Measurements from ENCODE around the gene ACTN1.
"Not testable (repeated sequence)": the region's sequence is repeated elsewhere in the genome, so short reads cannot be mapped to it uniquely, and the experiment has no call there.

The ACTN1 gene

DNA sequence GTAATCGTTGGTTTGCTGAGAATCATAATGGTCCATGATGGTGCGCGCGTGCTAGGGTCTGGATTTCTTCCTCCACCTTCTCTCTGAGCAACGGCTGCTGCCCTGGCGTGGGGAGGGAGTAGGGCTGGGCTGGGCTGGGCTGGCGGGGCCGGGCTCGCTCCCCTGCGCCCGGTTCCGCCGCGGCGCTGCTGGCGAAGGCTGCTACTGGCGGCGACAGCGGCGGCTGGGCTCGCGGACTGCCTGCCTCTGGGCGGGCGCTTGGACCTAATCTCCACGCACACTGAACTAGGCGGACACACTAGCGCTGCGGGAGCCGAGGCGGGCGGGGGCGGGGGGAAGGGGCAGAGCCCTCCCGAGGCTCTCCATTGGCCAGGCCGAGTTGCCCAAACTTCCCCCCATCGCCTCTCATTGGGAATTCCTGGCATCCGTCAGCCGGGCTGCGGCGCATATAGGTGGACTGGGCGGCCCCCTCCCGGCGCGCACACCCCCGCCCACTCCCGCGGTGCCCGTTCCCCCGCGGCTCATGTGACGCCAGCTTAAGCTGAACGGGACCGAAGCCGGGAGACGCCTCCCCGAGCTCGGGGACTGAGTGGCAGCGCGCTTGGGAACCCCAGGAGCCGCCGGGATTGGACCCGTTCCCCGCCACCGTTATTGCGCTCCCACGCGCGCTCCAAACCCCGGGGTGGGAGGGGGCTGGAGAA, at the start of gene ACTN1:
TSS of gene ACTN1 (minus strand) at position 282 of the 701 bp plus-strand sequence. CDS start at position 36, 246 bp downstream.
- peak within 1 kb of the TSS; percentile 95 for H3K9ac ChIP-seq (ENCODE audit: insufficient read length, low read depth)
- no peak for TF ChIP-seq ZNF274 (IDR thresholded peaks at IDR 0.05; ENCODE audit: low read depth, low read length)
- no peak for TF ChIP-seq SUZ12 (IDR thresholded peaks at IDR 0.05; ENCODE audit: extremely low read depth, insufficient read depth, insufficient read length)
- no peak for TF ChIP-seq YY1 (IDR thresholded peaks at IDR 0.05; ENCODE audit: insufficient read depth, insufficient read length)
- no peaks in the 10 kb centered on the region for H3K9me3 ChIP-seq (ENCODE audit: insufficient read depth, low read length)
- H3K36me3 ChIP-seq (ENCODE audit: insufficient read depth, insufficient read length, low read length), result peaks cover 36% of the 10 kb centered on the region
- peak; percentile 71 for DNase-seq (ENCODE audit: low read depth, low spot score)
- peaks cover 15% of the 10 kb centered on the region for H3K4me1 ChIP-seq (ENCODE audit: insufficient read depth, insufficient read length)
- H3K4me3 ChIP-seq (ENCODE audit: insufficient read length, low read depth), result peak within 1 kb of the TSS; percentile 89
- no peaks in the 10 kb centered on the region for H3K27me3 ChIP-seq (ENCODE audit: insufficient read depth, insufficient read length)

DNA sequence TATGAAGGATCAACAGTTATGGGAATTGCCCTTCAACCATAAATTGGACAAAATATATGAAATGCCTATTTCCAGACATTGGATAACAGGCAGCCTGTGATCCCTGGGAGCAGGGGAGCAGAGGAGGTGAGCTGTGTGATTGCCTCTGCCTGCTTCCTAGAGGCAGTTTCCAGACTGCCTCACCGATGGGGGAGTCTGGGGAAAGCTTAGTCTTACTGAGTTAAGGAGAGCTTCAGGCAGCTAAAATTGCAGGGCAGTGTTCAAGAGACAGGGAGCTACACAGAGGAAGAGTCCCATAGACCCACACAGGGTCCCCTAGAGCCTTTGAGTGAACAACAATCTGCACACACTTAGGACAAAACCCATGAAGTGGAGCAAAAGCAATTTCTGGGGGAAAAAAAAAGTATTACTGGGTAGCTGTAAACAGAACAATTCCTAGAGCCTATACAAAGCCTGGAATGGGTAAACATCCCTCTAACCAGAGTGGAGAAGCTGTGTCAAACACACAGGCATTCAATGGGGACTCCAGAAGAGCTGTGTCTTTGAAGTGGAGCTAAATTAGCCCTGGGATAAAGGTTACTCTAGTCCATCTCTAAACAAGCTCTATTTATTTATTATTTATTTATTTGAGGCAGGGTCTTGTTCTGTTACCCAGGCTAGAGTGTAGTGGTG, 48.3 kb upstream of the ACTN1 start:
- no peak for TF ChIP-seq SUZ12 (IDR thresholded peaks at IDR 0.05; ENCODE audit: extremely low read depth, insufficient read depth, insufficient read length)
- no peak for TF ChIP-seq ZNF274 (IDR thresholded peaks at IDR 0.05; ENCODE audit: low read depth, low read length)
- no peak for TF ChIP-seq YY1 (IDR thresholded peaks at IDR 0.05; ENCODE audit: insufficient read depth, insufficient read length)
- Histone ChIP-seq H3K4me3 (ENCODE audit: insufficient read length, low read depth) (no peak overlapping the region), H3K4me1 (ENCODE audit: insufficient read depth, insufficient read length) (no peaks in the 10 kb centered on the region), H3K36me3 (ENCODE audit: insufficient read depth, insufficient read length, low read length) (no peaks in the 10 kb centered on the region), H3K27me3 (ENCODE audit: insufficient read depth, insufficient read length) (no peaks in the 10 kb centered on the region), H3K9me3 (ENCODE audit: insufficient read depth, low read length) (no peaks in the 10 kb centered on the region), H3K9ac (ENCODE audit: insufficient read length, low read depth) (no peak overlapping the region)
- no peak for DNase-seq (ENCODE audit: low read depth, low spot score)

DNA sequence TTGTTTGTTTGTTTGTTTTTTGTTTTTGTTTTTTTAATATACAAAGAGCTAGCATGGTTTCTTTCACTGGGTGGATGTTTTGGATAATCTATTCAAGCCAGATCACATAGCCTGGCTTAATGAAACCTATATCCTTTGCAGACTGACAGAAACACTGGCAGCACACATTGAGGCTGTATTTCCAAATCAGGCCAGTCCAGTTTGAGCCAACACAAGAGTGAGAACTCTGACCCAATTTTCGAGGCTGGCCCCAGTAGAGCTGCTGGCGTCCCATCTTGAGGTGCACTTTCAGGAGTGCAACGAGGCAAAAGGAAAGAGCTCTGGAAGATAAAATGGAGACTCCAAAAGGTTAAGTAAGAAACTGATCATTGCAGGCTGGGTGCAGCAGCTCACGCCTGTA, 43.9 kb upstream of the ACTN1 start:
- no peaks in the 10 kb centered on the region for H3K4me1 ChIP-seq (ENCODE audit: insufficient read depth, insufficient read length)
- no peak overlapping the region for H3K4me3 ChIP-seq (ENCODE audit: insufficient read length, low read depth)
- no peaks in the 10 kb centered on the region for H3K36me3 ChIP-seq (ENCODE audit: insufficient read depth, insufficient read length, low read length)
- no peaks in the 10 kb centered on the region for H3K9me3 ChIP-seq (ENCODE audit: insufficient read depth, low read length)
- no peak overlapping the region for H3K9ac ChIP-seq (ENCODE audit: insufficient read length, low read depth)
- no peak for TF ChIP-seq SUZ12 (IDR thresholded peaks at IDR 0.05; ENCODE audit: extremely low read depth, insufficient read depth, insufficient read length)
- TF ChIP-seq YY1 (IDR thresholded peaks at IDR 0.05; ENCODE audit: insufficient read depth, insufficient read length), result no peak
- no peak for TF ChIP-seq ZNF274 (IDR thresholded peaks at IDR 0.05; ENCODE audit: low read depth, low read length)
- no peak for DNase-seq (ENCODE audit: low read depth, low spot score)
- H3K27me3 ChIP-seq (ENCODE audit: insufficient read depth, insufficient read length), result no peaks in the 10 kb centered on the region

DNA sequence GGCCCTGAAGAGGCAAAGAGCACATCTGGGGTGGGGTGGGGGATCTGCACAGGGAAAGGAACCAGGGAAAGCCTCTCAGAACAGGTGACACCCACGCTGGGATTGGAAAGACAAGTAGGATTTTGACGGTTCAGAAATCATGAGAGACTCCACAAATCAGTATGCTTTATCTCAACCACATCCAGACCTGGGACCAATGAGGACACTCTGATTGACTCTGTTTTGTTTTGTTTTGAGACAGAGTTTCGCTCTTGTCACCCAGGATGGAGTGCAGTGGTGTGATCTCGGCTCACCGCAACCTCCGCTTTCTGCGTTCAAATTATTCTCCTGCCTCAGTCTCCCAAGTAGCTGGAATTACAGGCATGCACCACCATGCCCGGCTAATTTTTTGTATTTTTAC, 43.0 kb upstream of the ACTN1 start:
- H3K36me3 ChIP-seq (ENCODE audit: insufficient read depth, insufficient read length, low read length); H3K9ac ChIP-seq (ENCODE audit: insufficient read length, low read depth); H3K4me1 ChIP-seq (ENCODE audit: insufficient read depth, insufficient read length); DNase-seq (ENCODE audit: low read depth, low spot score); H3K9me3 ChIP-seq (ENCODE audit: insufficient read depth, low read length); H3K4me3 ChIP-seq (ENCODE audit: insufficient read length, low read depth); H3K27me3 ChIP-seq (ENCODE audit: insufficient read depth, insufficient read length): not testable (repeated sequence)

DNA sequence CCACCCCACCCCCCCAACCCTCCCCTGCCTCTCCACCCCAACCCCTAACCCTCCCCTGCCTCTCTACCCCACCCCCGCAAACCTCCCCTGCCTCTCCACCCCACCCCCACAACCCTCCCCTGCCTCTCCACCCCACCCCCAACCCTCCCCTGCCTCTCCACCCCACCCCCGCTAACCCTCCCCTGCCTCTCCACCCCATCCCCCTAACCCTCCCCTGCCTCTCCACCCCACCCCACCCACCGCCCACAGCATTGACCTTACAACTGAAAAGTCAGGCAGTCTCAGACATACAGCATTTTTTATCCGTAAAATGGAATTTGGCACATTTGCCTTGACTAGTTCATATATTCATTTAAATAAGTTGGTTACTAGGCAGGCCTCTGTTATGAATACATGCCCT, 38.6 kb upstream of the ACTN1 start:
- Histone ChIP-seq H3K27me3 (ENCODE audit: insufficient read depth, insufficient read length) (no peaks in the 10 kb centered on the region), H3K4me3 (ENCODE audit: insufficient read length, low read depth) (no peak overlapping the region), H3K36me3 (ENCODE audit: insufficient read depth, insufficient read length, low read length) (no peaks in the 10 kb centered on the region), H3K4me1 (ENCODE audit: insufficient read depth, insufficient read length) (peaks cover 5% of the 10 kb centered on the region), H3K9ac (ENCODE audit: insufficient read length, low read depth) (no peak overlapping the region), H3K9me3 (ENCODE audit: insufficient read depth, low read length) (no peaks in the 10 kb centered on the region)
- no peak for DNase-seq (ENCODE audit: low read depth, low spot score)
- no peak for TF ChIP-seq YY1 (IDR thresholded peaks at IDR 0.05; ENCODE audit: insufficient read depth, insufficient read length)
- TF ChIP-seq ZNF274 (IDR thresholded peaks at IDR 0.05; ENCODE audit: low read depth, low read length), result no peak
- TF ChIP-seq SUZ12 (IDR thresholded peaks at IDR 0.05; ENCODE audit: extremely low read depth, insufficient read depth, insufficient read length), result no peak

DNA sequence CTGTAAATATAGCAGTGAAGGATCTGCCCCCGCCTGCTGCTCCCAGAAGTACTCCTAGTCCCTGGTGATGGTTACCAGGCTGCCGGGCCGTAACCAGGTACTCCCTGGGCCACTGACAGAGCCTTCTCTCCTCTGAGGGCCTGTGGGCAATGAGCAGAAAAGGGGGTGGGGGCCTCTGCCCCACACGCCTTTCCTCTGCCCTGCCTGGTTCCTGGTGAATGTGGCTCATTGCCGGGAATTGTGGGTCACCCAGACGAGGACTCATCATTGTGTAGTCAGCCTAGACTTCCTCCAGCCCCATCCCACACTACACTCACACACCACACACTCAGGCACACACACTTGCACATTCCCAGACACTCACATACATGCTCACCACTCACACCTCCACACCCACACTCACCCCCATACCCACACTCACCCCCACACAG, 35.7 kb upstream of the ACTN1 start:
- Histone ChIP-seq H3K9ac (ENCODE audit: insufficient read length, low read depth) (no peak overlapping the region), H3K4me1 (ENCODE audit: insufficient read depth, insufficient read length) (peaks cover 5% of the 10 kb centered on the region), H3K27me3 (ENCODE audit: insufficient read depth, insufficient read length) (no peaks in the 10 kb centered on the region), H3K4me3 (ENCODE audit: insufficient read length, low read depth) (no peak overlapping the region), H3K36me3 (ENCODE audit: insufficient read depth, insufficient read length, low read length) (no peaks in the 10 kb centered on the region), H3K9me3 (ENCODE audit: insufficient read depth, low read length) (no peaks in the 10 kb centered on the region)
- TF ChIP-seq YY1 (IDR thresholded peaks at IDR 0.05; ENCODE audit: insufficient read depth, insufficient read length), result no peak
- no peak for TF ChIP-seq ZNF274 (IDR thresholded peaks at IDR 0.05; ENCODE audit: low read depth, low read length)
- no peak for TF ChIP-seq SUZ12 (IDR thresholded peaks at IDR 0.05; ENCODE audit: extremely low read depth, insufficient read depth, insufficient read length)
- DNase-seq (ENCODE audit: low read depth, low spot score), result no peak

DNA sequence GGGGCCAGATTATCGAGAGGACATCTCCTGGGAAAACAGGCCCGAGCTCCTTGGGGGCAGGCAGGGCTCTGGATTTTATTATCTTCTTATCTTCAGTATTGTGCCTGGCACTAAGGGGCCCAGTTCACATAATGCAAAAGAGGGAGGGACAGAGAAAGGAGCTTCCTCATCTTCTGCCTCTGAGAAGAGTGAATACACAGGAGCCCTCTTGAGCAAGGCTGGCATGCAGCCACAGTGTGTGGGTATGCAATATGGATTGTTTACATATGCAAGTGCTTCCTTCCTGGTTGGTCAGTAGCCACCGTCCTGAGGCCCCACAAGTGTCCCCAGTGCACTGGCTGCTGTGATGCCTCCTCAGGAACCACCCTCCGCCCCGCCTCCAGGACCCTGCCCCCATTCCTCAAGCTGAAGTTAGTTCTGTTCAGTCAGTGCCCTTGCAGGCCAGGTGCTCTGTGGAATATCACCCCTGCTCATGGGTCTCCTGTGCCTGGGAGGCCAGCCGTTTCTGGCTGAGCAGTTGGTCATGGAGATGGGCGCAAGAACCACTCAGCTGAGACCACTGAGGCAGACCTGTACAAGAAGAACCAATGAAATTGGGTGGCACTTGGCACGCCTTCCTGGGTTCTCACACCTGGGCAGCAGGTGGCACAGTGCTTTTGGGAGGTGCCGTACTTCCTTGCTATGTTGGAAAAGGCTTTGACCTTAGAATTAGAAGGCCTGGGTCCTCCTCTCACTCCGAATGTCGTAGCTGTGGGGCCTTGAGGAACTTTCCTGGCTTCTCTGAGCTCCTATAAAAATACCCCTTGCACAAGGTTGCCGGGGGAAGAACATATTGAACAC, 35.1 kb upstream of the ACTN1 start:
- Histone ChIP-seq H3K4me3 (ENCODE audit: insufficient read length, low read depth) (no peak overlapping the region), H3K9me3 (ENCODE audit: insufficient read depth, low read length) (no peaks in the 10 kb centered on the region), H3K36me3 (ENCODE audit: insufficient read depth, insufficient read length, low read length) (no peaks in the 10 kb centered on the region), H3K9ac (ENCODE audit: insufficient read length, low read depth) (no peak overlapping the region), H3K27me3 (ENCODE audit: insufficient read depth, insufficient read length) (no peaks in the 10 kb centered on the region), H3K4me1 (ENCODE audit: insufficient read depth, insufficient read length) (peaks cover 5% of the 10 kb centered on the region)
- no peak for DNase-seq (ENCODE audit: low read depth, low spot score)
- TF ChIP-seq YY1 (IDR thresholded peaks at IDR 0.05; ENCODE audit: insufficient read depth, insufficient read length) (no peak), ZNF274 (IDR thresholded peaks at IDR 0.05; ENCODE audit: low read depth, low read length) (no peak)

All from NT2/D1 (cell line).